ENCODE measurements around the gene OR5AL1. TPM values are rescaled to one million over a fixed set of nuclear protein-coding genes. Genes with fewer than 3 reads are reported as not detected.
"Not testable (repeated sequence)": the region's sequence is repeated elsewhere in the genome, so short reads cannot be mapped to it uniquely, and the experiment has no call there.

Gene OR5AL1
- total RNA-seq (2012; rRNA removed), result not detected in 2 replicates

- H3K27me3 ChIP-seq (ENCODE audit: control insufficient read depth, insufficient read depth, low read length), result no peaks in the 10 kb centered on the region
- no peak within 1 kb of the TSS for H3K4me3 ChIP-seq (ENCODE audit: low read length)
- no peak within 1 kb of the TSS for H3K4me2 ChIP-seq (ENCODE audit: low read length)
- H3K9me3 ChIP-seq (replicated peaks; ENCODE audit: low read length), result peaks cover 7% of the 10 kb centered on the region
- no peaks in the 10 kb centered on the region for H3K36me3 ChIP-seq (ENCODE audit: insufficient read depth, low read length)
- H3K4me1 ChIP-seq (ENCODE audit: control insufficient read depth, insufficient read depth, low read length), result no peaks in the 10 kb centered on the region
- no peak within 1 kb of the TSS for H3K9ac ChIP-seq (ENCODE audit: low read depth, low read length)
These were observed at the start of gene OR5AL1 for GRCh38 chr11:56412396-56412795. Gene OR5AL1 (plus strand): TSS chr11:56412696.

- Histone ChIP-seq H3K36me3 (ENCODE audit: insufficient read depth, low read length) (no peaks in the 10 kb centered on the region), H3K9ac (ENCODE audit: low read depth, low read length) (no peak within 1 kb of the TSS), H3K4me2 (ENCODE audit: low read length) (no peak within 1 kb of the TSS), H3K9me3 (replicated peaks; ENCODE audit: low read length) (peaks cover 5% of the 10 kb centered on the region), H3K4me3 (ENCODE audit: low read length) (no peak within 1 kb of the TSS), H3K4me1 (ENCODE audit: control insufficient read depth, insufficient read depth, low read length) (no peaks in the 10 kb centered on the region), H3K27me3 (ENCODE audit: control insufficient read depth, insufficient read depth, low read length) (no peaks in the 10 kb centered on the region)
These were observed 37.2 kb upstream of the OR5AL1 start, which contains the start of gene OR8U1 for GRCh38 chr11:56375324-56375723. Gene OR8U1 (plus strand): TSS chr11:56375624. CDS start chr11:56375624, 0 bp downstream.

GRCh38 chr11:56380120-56380519 lies 32.4 kb upstream of the OR5AL1 start:
- Histone ChIP-seq H3K9me3 (replicated peaks; ENCODE audit: low read length) (peaks cover 8% of the 10 kb centered on the region), H3K4me2 (ENCODE audit: low read length) (no peak overlapping the region), H3K9ac (ENCODE audit: low read depth, low read length) (no peak overlapping the region), H3K27me3 (ENCODE audit: control insufficient read depth, insufficient read depth, low read length) (no peaks in the 10 kb centered on the region), H3K36me3 (ENCODE audit: insufficient read depth, low read length) (no peaks in the 10 kb centered on the region), H3K4me1 (ENCODE audit: control insufficient read depth, insufficient read depth, low read length) (no peaks in the 10 kb centered on the region), H3K4me3 (ENCODE audit: low read length) (no peak overlapping the region)

- H3K9me3 ChIP-seq (replicated peaks; ENCODE audit: low read length), result no peaks in the 10 kb centered on the region
- no peak overlapping the region for H3K4me3 ChIP-seq (ENCODE audit: low read length)
- no peak overlapping the region for H3K4me2 ChIP-seq (ENCODE audit: low read length)
These were observed 18.1 kb upstream of the OR5AL1 start for GRCh38 chr11:56394381-56394780.

GRCh38 chr11:56396047-56396446 lies 16.4 kb upstream of the OR5AL1 start:
- H3K27me3 ChIP-seq (ENCODE audit: control insufficient read depth, insufficient read depth, low read length), result no peaks in the 10 kb centered on the region
- H3K4me3 ChIP-seq (ENCODE audit: low read length), result no peak overlapping the region
- H3K9me3 ChIP-seq (replicated peaks; ENCODE audit: low read length), result no peaks in the 10 kb centered on the region
- H3K9ac ChIP-seq (ENCODE audit: low read depth, low read length), result no peak overlapping the region
- no peaks in the 10 kb centered on the region for H3K36me3 ChIP-seq (ENCODE audit: insufficient read depth, low read length)
- H3K4me2 ChIP-seq (ENCODE audit: low read length), result no peak overlapping the region
- no peaks in the 10 kb centered on the region for H3K4me1 ChIP-seq (ENCODE audit: control insufficient read depth, insufficient read depth, low read length)

More at GRCh38 chr11:56394381-56394780, 18.1 kb upstream of the OR5AL1 start:
- no peaks in the 10 kb centered on the region for H3K36me3 ChIP-seq (ENCODE audit: insufficient read depth, low read length)
- H3K9ac ChIP-seq (ENCODE audit: low read depth, low read length), result no peak overlapping the region
- no peaks in the 10 kb centered on the region for H3K27me3 ChIP-seq (ENCODE audit: control insufficient read depth, insufficient read depth, low read length)
- H3K4me1 ChIP-seq (ENCODE audit: control insufficient read depth, insufficient read depth, low read length), result no peaks in the 10 kb centered on the region

- H3K4me2 ChIP-seq (ENCODE audit: low read length); H3K4me1 ChIP-seq (ENCODE audit: control insufficient read depth, insufficient read depth, low read length); H3K27me3 ChIP-seq (ENCODE audit: control insufficient read depth, insufficient read depth, low read length); H3K4me3 ChIP-seq (ENCODE audit: low read length); H3K9me3 ChIP-seq (replicated peaks; ENCODE audit: low read length); H3K9ac ChIP-seq (ENCODE audit: low read depth, low read length); H3K36me3 ChIP-seq (ENCODE audit: insufficient read depth, low read length): not testable (repeated sequence)
These were observed 10.5 kb upstream of the OR5AL1 start for GRCh38 chr11:56401858-56402461.

- H3K4me3 ChIP-seq (ENCODE audit: low read length), result no peak overlapping the region
- H3K9ac ChIP-seq (ENCODE audit: low read depth, low read length), result no peak overlapping the region
- no peaks in the 10 kb centered on the region for H3K4me1 ChIP-seq (ENCODE audit: control insufficient read depth, insufficient read depth, low read length)
- H3K4me2 ChIP-seq (ENCODE audit: low read length), result no peak overlapping the region
- no peaks in the 10 kb centered on the region for H3K9me3 ChIP-seq (replicated peaks; ENCODE audit: low read length)
- H3K36me3 ChIP-seq (ENCODE audit: insufficient read depth, low read length), result no peaks in the 10 kb centered on the region
- no peaks in the 10 kb centered on the region for H3K27me3 ChIP-seq (ENCODE audit: control insufficient read depth, insufficient read depth, low read length)
These were observed 8.1 kb upstream of the OR5AL1 start for GRCh38 chr11:56404393-56404792.

- H3K27me3 ChIP-seq (ENCODE audit: control insufficient read depth, insufficient read depth, low read length), result no peaks in the 10 kb centered on the region
- no peak overlapping the region for H3K4me2 ChIP-seq (ENCODE audit: low read length)
- H3K36me3 ChIP-seq (ENCODE audit: insufficient read depth, low read length), result no peaks in the 10 kb centered on the region
- H3K9me3 ChIP-seq (replicated peaks; ENCODE audit: low read length), result no peaks in the 10 kb centered on the region
- no peak overlapping the region for H3K4me3 ChIP-seq (ENCODE audit: low read length)
- H3K4me1 ChIP-seq (ENCODE audit: control insufficient read depth, insufficient read depth, low read length), result no peaks in the 10 kb centered on the region
- H3K9ac ChIP-seq (ENCODE audit: low read depth, low read length), result no peak overlapping the region
These were observed 1.7 kb upstream of the OR5AL1 start for GRCh38 chr11:56410801-56411200.

- no peaks in the 10 kb centered on the region for H3K4me1 ChIP-seq (ENCODE audit: control insufficient read depth, insufficient read depth, low read length)
- H3K9me3 ChIP-seq (replicated peaks; ENCODE audit: low read length), result peaks cover 3% of the 10 kb centered on the region
- no peak overlapping the region for H3K4me3 ChIP-seq (ENCODE audit: low read length)
- H3K4me2 ChIP-seq (ENCODE audit: low read length), result no peak overlapping the region
- H3K27me3 ChIP-seq (ENCODE audit: control insufficient read depth, insufficient read depth, low read length), result no peaks in the 10 kb centered on the region
- H3K9ac ChIP-seq (ENCODE audit: low read depth, low read length), result no peak overlapping the region
- no peaks in the 10 kb centered on the region for H3K36me3 ChIP-seq (ENCODE audit: insufficient read depth, low read length)
These were observed 41.0 kb downstream of the OR5AL1 start for GRCh38 chr11:56453521-56453920.

GRCh38 chr11:56457076-56457475 lies 44.6 kb downstream of the OR5AL1 start:
- no peak overlapping the region for H3K4me2 ChIP-seq (ENCODE audit: low read length)
- H3K4me3 ChIP-seq (ENCODE audit: low read length), result no peak overlapping the region
- H3K9me3 ChIP-seq (replicated peaks; ENCODE audit: low read length), result peaks cover 7% of the 10 kb centered on the region
- H3K27me3 ChIP-seq (ENCODE audit: control insufficient read depth, insufficient read depth, low read length), result no peaks in the 10 kb centered on the region
- H3K36me3 ChIP-seq (ENCODE audit: insufficient read depth, low read length), result no peaks in the 10 kb centered on the region
- H3K4me1 ChIP-seq (ENCODE audit: control insufficient read depth, insufficient read depth, low read length), result no peaks in the 10 kb centered on the region
- no peak overlapping the region for H3K9ac ChIP-seq (ENCODE audit: low read depth, low read length)
